A673 (cell line): ENCODE measurements around the gene CCDC185.

Experiments
- EZH2 ChIP-seq: fragments of 200-600 bp; sonication (generic); IDR thresholded peaks from 2 replicates; pipeline ENCODE4 v1.6.1; 2017; ENCODE audit warnings: borderline replicate concordance, low read depth, mild to moderate bottlenecking, mixed read lengths, antibody characterized with exemption, low read length; ENCODE audit not compliant: poor library complexity, severe bottlenecking
- TF ChIP-seq, protein P1 (sequence below): fragments of 300-800, 200-600 bp; sonication (generic); conservative IDR thresholded peaks from 2 replicates; pipeline ENCODE4 v1.5.1; 2017; ENCODE audit warnings: low read depth, mild to moderate bottlenecking, antibody characterized with exemption, low read length, moderate library complexity, mixed read lengths

DNA sequence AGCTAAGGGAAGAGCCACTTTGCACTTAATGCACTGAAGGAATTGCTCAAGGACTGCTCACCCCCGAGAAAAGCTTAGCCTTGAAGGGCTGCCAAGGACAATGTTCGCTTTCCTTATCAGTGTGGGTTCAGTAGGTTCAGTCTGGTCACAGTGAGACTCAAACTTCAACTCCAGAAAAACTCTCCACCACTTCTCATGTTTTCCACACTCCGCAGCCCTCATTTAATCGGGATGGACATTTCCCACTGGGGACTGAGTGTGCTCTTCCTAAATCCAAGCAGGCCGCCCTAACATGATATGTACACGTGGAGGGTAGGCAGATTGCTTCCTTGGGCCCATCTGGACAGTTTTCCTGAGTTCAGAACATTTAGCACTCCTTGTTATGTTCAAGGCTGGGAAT is 48.7 kb upstream of the CCDC185 start:
- TF ChIP-seq, protein P1, sequence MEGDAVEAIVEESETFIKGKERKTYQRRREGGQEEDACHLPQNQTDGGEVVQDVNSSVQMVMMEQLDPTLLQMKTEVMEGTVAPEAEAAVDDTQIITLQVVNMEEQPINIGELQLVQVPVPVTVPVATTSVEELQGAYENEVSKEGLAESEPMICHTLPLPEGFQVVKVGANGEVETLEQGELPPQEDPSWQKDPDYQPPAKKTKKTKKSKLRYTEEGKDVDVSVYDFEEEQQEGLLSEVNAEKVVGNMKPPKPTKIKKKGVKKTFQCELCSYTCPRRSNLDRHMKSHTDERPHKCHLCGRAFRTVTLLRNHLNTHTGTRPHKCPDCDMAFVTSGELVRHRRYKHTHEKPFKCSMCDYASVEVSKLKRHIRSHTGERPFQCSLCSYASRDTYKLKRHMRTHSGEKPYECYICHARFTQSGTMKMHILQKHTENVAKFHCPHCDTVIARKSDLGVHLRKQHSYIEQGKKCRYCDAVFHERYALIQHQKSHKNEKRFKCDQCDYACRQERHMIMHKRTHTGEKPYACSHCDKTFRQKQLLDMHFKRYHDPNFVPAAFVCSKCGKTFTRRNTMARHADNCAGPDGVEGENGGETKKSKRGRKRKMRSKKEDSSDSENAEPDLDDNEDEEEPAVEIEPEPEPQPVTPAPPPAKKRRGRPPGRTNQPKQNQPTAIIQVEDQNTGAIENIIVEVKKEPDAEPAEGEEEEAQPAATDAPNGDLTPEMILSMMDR, result no peak
- no peak for TF ChIP-seq EZH2
